B cell (primary cell): ENCODE results near the gene PMIS2. TPM values are rescaled to one million over a fixed set of nuclear protein-coding genes. Genes with fewer than 3 reads are reported as not detected.

Experiments
- ATAC-seq: fragments of 200-7000 bp; cut with Tn5 transposase; one replicate; pipeline ENCODE4 v1.10.0; 2021; ENCODE audit warnings: low read depth, mild to moderate bottlenecking, moderate number of reproducible peaks, moderate library complexity
- CTCF ChIA-PET: fragments of 350-600 bp; sonication (Branson Sonifier 250); formaldehyde crosslinking; loops from one replicate; lab custom pipeline; 2021; ENCODE audit warnings: antibody characterized with exemption, inconsistent platforms; lab: Charles Lee
- POLR2A ChIA-PET: fragments of 350-600 bp; sonication (Branson Sonifier 250); formaldehyde crosslinking; loops from one replicate; lab custom pipeline; 2021; ENCODE audit warnings: antibody characterized with exemption; lab: Charles Lee
- DNase-seq: peaks from one replicate; pipeline ENCODE4 v3.0.0; 2013
- H2AFZ ChIP-seq: 2 replicates; pipeline ENCODE4 v1.6.1; 2012; ENCODE audit warnings: mild to moderate bottlenecking, low read depth, low read length; ENCODE audit not compliant: insufficient read depth, poor library complexity, severe bottlenecking
- H3K27ac ChIP-seq, 2 donors: 1 replicate in 1 of 2; 2 replicates in 1 of 2; pipeline ENCODE4 v1.5.1; 2012 to 2013; ENCODE audit warnings: low read length in 2 of 2, mild to moderate bottlenecking in 2 of 2, moderate library complexity in 1 of 2
- H3K27me3 ChIP-seq, 4 experiments: fragments of 200-600 bp in 1 of 4; sonication (generic) in 1 of 4; replicated peaks in 1 of 4; 1 replicate in 2 of 4; 2 replicates in 2 of 4; pipeline versions ENCODE4 v1.6.1 to v1.7.0; 2013 to 2016; ENCODE audit warnings: low read length in 3 of 4, mild to moderate bottlenecking in 2 of 4, mixed read lengths in 1 of 4, moderate library complexity in 1 of 4; ENCODE audit not compliant: insufficient read depth in 4 of 4, control insufficient read depth in 3 of 4; ENCODE audit errors: control extremely low read depth in 1 of 4
- H3K36me3 ChIP-seq, 2 experiments: replicated peaks in 1 of 2; 1 replicate in 1 of 2; 2 replicates in 1 of 2; pipeline versions ENCODE4 v1.6.1 to v1.7.1; 2013; ENCODE audit warnings: low read length in 1 of 2; ENCODE audit not compliant: insufficient read depth in 2 of 2, control insufficient read depth in 1 of 2; ENCODE audit errors: control extremely low read depth in 1 of 2, extremely low read depth in 1 of 2
- H3K4me1 ChIP-seq, 2 donors: fragments of 200-600 bp in 1 of 2; sonication (generic) in 1 of 2; 1 replicate in 1 of 2; 2 replicates in 1 of 2; pipeline versions ENCODE4 v1.5.1 to v1.6.1; 2013 to 2017; ENCODE audit warnings: low read length in 2 of 2; ENCODE audit not compliant: control insufficient read depth in 2 of 2, insufficient read depth in 2 of 2
- H3K4me2 ChIP-seq: replicated peaks from 2 replicates; pipeline ENCODE3; 2012; ENCODE audit warnings: mild to moderate bottlenecking, low read depth, low read length; ENCODE audit not compliant: poor library complexity, severe bottlenecking
- H3K4me3 ChIP-seq, 5 experiments: fragments of 200-600 bp in 1 of 5; sonication (generic) in 1 of 5; 1 replicate in 3 of 5; 2 replicates in 2 of 5; pipeline versions ENCODE4 v1.5.1 to v1.7.0; 2011 to 2016; ENCODE audit warnings: low read length in 4 of 5, mild to moderate bottlenecking in 4 of 5, low read depth in 2 of 5, control low read depth in 1 of 5, moderate library complexity in 1 of 5; ENCODE audit not compliant: insufficient read depth in 1 of 5; ENCODE audit errors: control extremely low read depth in 1 of 5, extremely low read depth in 1 of 5
- H3K79me2 ChIP-seq: fragments of 200-600 bp; sonication (generic); one replicate; pipeline ENCODE4 v1.6.0; 2016; ENCODE audit warnings: low read length; ENCODE audit not compliant: control insufficient read depth, insufficient read depth
- H3K9ac ChIP-seq: fragments of 200-600 bp; sonication (generic); 2 replicates; pipeline ENCODE4 v1.6.1; 2017; ENCODE audit warnings: mild to moderate bottlenecking, low read length, moderate library complexity
- H3K9me3 ChIP-seq, 3 donors: one replicate each; pipeline versions ENCODE4 v1.6.1 to v1.7.1; 2013; ENCODE audit warnings: low read length in 2 of 3; ENCODE audit not compliant: control insufficient read depth in 2 of 3, insufficient read depth in 1 of 3; ENCODE audit errors: control extremely low read depth in 1 of 3
- H4K20me1 ChIP-seq: 2 replicates; pipeline ENCODE4 v1.6.0; 2012; ENCODE audit warnings: mild to moderate bottlenecking, low read length; ENCODE audit not compliant: insufficient read depth, control insufficient read depth, poor library complexity, severe bottlenecking
- H3K27ac Mint-ChIP-seq: one replicate; pipeline ENCODE4 v1.8.0; 2021; ENCODE audit warnings: mixed read lengths
- H3K27me3 Mint-ChIP-seq: one replicate; pipeline ENCODE4 v1.8.0; 2021; ENCODE audit warnings: mixed read lengths
- H3K4me1 Mint-ChIP-seq: one replicate; pipeline ENCODE4 v1.8.0; 2021; ENCODE audit warnings: mixed read lengths
- H3K4me3 Mint-ChIP-seq: one replicate; pipeline ENCODE4 v1.8.0; 2021; ENCODE audit warnings: mixed read lengths
- H3K9me3 Mint-ChIP-seq: one replicate; pipeline ENCODE4 v1.8.0; 2022; ENCODE audit warnings: mixed read lengths; ENCODE audit not compliant: insufficient read depth
- EZH2 ChIP-seq: IDR thresholded peaks from 2 replicates; pipeline ENCODE4 v1.6.1; 2012; ENCODE audit warnings: borderline replicate concordance, low read depth, mild to moderate bottlenecking, moderate library complexity, low read length; ENCODE audit not compliant: insufficient read depth, poor library complexity, severe bottlenecking
- WGBS: methylation state at CpG from one replicate; pipeline ENCODE4 v1.1.5; 2013; ENCODE audit warnings: missing lambda C conversion rate; ENCODE audit not compliant: insufficient coverage; 5-methylcytosine and 5-hydroxymethylcytosine counted together
- intact Hi-C: fragments of 100-400 bp; cut with micrococcal nuclease; formaldehyde crosslinking; loops from one replicate; pipeline ENCODE4 v1.10.0; 2022
- polyA plus RNA-seq: library from polyadenylated mRNA; depleted of rRNA; stranded (reverse); fragments of >200 nt; gene quantifications from 2 replicates; pipeline ENCODE4 v1.2.3, GENCODE V29; 2012
- total RNA-seq, 2 donors: library from RNA; stranded (reverse); fragments of 120-200 nt in 1 of 2; gene quantifications; 1 replicate in 1 of 2; 2 replicates in 1 of 2; pipeline versions ENCODE4 v1.2.3 to v1.2.4, GENCODE V29; 2013 to 2022
- TF ChIP-seq, protein P1 (sequence below): fragments of 200-600 bp; IDR thresholded peaks from one replicate; pipeline ENCODE4 v1.8.0; 2022; ENCODE audit warnings: antibody characterized with exemption, mild to moderate bottlenecking

The PMIS2 gene
- total and polyA plus RNA-seq, 2 donors (not counting 1 experiment from before 2014, with no cell fraction given) = not detected

DNA sequence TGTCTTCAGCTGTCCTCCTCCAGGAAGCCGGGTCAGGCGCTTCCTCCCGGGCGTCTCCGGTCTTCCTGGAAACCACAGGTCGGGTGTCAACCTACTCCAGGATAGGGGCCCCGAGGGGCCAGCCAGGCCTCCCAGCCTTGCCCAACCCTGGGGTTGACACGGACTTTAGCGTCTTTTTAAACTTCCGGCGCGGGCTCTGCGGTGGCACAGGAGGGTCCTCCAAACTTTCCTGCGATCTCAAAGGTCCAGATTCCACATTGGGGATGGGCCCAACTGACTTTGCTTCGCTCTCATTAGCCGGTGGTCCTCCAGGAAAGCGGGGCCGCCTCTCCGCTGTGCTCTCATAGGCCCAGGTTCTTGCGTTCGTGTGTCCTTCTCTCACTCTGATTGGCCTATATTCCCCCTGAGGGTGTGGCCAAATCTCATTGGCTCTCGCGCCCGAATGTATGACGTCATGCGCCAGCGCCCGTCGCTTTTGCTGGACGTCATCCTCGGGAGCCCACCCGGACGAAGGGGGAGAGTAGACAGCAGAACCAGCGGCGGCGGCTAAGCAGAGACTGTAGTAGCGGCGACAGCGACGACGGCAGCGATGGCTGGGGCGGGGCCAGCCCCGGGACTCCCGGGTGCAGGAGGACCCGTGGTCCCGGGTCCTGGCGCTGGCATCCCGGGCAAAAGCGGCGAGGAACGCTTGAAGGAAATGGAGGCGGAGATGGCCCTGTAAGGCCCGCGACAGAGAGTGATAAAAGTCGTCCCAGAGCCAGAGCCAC, 42.8 kb downstream of the PMIS2 start, which contains the start of gene RBM42:
Gene RBM42 (plus strand): TSS at position 472 of the 767 bp plus-strand sequence. CDS start 118 bp downstream, at position 590.
- ChIA-PET POLR2A (interaction anchor here (0.5 kb wide), 1 partner anchor 21 kb away, joined by 3 read pairs; no protein-coding TSS in a partner anchor), CTCF (no interaction called here)
- H3K36me3 ChIP-seq = peaks cover 0 to 29% of the 10 kb centered on the region in 2 experiments
- intact Hi-C loops = loop anchor here (1.0 kb wide), 4 partner anchors 16 to 83 kb away; partner anchors contain the start of genes COX6B1, HAUS5 and TMEM147
- H3K27me3 ChIP-seq = no peaks in the 10 kb centered on the region
- Mint-ChIP-seq H3K27ac (peak within 1 kb of the TSS; percentile 99), H3K27me3 (no peaks in the 10 kb centered on the region), H3K4me1 (peaks cover 25% of the 10 kb centered on the region), H3K9me3 (no peaks in the 10 kb centered on the region), H3K4me3 (peak within 1 kb of the TSS; percentile 99)
- no peaks in the 10 kb centered on the region for H3K9me3 ChIP-seq
- ATAC-seq (peak; percentile 99), DNase-seq (peak; percentile 98)
- TF ChIP-seq, protein P1, sequence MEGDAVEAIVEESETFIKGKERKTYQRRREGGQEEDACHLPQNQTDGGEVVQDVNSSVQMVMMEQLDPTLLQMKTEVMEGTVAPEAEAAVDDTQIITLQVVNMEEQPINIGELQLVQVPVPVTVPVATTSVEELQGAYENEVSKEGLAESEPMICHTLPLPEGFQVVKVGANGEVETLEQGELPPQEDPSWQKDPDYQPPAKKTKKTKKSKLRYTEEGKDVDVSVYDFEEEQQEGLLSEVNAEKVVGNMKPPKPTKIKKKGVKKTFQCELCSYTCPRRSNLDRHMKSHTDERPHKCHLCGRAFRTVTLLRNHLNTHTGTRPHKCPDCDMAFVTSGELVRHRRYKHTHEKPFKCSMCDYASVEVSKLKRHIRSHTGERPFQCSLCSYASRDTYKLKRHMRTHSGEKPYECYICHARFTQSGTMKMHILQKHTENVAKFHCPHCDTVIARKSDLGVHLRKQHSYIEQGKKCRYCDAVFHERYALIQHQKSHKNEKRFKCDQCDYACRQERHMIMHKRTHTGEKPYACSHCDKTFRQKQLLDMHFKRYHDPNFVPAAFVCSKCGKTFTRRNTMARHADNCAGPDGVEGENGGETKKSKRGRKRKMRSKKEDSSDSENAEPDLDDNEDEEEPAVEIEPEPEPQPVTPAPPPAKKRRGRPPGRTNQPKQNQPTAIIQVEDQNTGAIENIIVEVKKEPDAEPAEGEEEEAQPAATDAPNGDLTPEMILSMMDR = no peak
- TF ChIP-seq EZH2 = no peak
- peaks cover 9% of the 10 kb centered on the region for H4K20me1 ChIP-seq
- under 1% methylated on average over 56 of the region's 56 CpGs for WGBS
- peak within 1 kb of the TSS; percentile 78 for H3K4me2 ChIP-seq
- H3K4me1 ChIP-seq = peaks cover 8 to 17% of the 10 kb centered on the region in 2 donors
- peak within 1 kb of the TSS; percentile 81 for H3K9ac ChIP-seq
- H3K79me2 ChIP-seq = peaks cover 4% of the 10 kb centered on the region
- H3K27ac ChIP-seq = peak within 1 kb of the TSS; percentile 80 to 89
- peak within 1 kb of the TSS; percentile 91 for H2AFZ ChIP-seq
- H3K4me3 ChIP-seq = peak within 1 kb of the TSS; percentile 81 to 98 (median 85)

DNA sequence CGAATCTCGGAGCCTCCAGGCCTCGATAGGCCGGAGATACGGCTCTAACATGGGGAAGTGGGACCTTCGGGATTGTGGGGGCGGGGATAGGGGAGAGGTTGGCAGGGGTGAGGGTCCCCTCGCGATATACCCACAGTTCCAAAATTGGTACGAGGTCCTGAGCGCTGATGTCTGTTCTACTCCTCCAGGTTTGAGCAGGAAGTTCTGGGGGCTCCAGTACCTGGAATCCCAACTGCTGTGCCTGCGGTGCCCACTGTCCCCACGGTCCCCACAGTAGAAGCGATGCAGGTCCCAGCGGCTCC, 43.3 kb downstream of the PMIS2 start:
- Mint-ChIP-seq H3K9me3 (no peaks in the 10 kb centered on the region), H3K27ac (peak overlapping the region; percentile 99), H3K4me3 (peak overlapping the region; percentile 99), H3K27me3 (no peaks in the 10 kb centered on the region), H3K4me1 (peaks cover 25% of the 10 kb centered on the region)
- Histone ChIP-seq H3K9ac (peak overlapping the region; percentile 81), H3K27ac (peak overlapping the region; percentile 80 to 89), H3K79me2 (peaks cover 4% of the 10 kb centered on the region), H3K9me3 (no peaks in the 10 kb centered on the region), H3K4me3 (peak overlapping the region; percentile 81 to 98 (median 85)), H3K4me2 (peak overlapping the region; percentile 78), H3K36me3 (peaks cover 0 to 34% of the 10 kb centered on the region in 2 experiments), H3K4me1 (peaks cover 8 to 17% of the 10 kb centered on the region in 2 donors), H2AFZ (peak overlapping the region; percentile 91), H4K20me1 (peaks cover 9% of the 10 kb centered on the region), H3K27me3 (no peaks in the 10 kb centered on the region)
- TF ChIP-seq, protein P1 = no peak
- no peak for TF ChIP-seq EZH2
- ChIA-PET POLR2A (interaction anchor here (2.2 kb wide), 1 partner anchor 19 kb away, joined by 5 read pairs; no protein-coding TSS in a partner anchor), CTCF (interaction anchor here (0.9 kb wide), 1 partner anchor 23 kb away, joined by 3 read pairs; no protein-coding TSS in a partner anchor)
- intact Hi-C loops = no loop called here
- WGBS = 9% methylated on average over 10 of the region's 15 CpGs
- ATAC-seq (no peak), DNase-seq (no peak)
